ENCODE data around the gene CHCHD6. TPM values are rescaled to one million over a fixed set of nuclear protein-coding genes. Genes with fewer than 3 reads are reported as not detected.
"Not testable (repeated sequence)": the region's sequence is repeated elsewhere in the genome, so short reads cannot be mapped to it uniquely, and the experiment has no call there.

The CHCHD6 gene
- total RNA-seq, 2 experiments from 2014 or later: 12.7 to 13.1 TPM

DNA sequence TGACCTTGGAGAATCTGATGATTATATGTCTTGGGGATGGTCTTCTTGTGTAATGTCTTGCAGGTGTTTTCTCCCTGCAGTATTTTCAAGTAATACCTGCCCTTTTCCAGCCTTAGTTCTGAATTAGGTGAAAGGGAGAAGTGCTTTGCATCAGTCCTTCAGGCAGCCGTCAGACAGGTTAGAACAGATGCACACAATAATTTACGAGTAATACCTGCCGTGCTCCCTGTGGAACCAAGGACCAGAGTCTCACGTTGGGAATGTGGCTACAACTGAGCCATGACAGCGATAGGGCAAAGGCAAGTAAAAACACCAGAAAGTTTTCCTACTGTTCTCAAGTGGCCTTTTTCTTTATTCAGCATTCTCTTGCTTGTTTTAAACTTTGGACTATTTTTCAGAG is 69.1 kb downstream of the CHCHD6 start:
- CTCF ChIA-PET: no interaction called here
- intact Hi-C loops (cut with micrococcal nuclease): no loop called here
- Mint-ChIP-seq H3K9me3 (peaks cover 34% of the 10 kb centered on the region), H3K4me3 (no peak overlapping the region), H3K4me1 (ENCODE audit: low read depth) (no peaks in the 10 kb centered on the region), H3K27me3 (no peaks in the 10 kb centered on the region), H3K36me3 (peaks cover 21% of the 10 kb centered on the region), H3K27ac (no peak overlapping the region)
- POLR2A ChIA-PET: no interaction called here
- no peak for DNase-seq

DNA sequence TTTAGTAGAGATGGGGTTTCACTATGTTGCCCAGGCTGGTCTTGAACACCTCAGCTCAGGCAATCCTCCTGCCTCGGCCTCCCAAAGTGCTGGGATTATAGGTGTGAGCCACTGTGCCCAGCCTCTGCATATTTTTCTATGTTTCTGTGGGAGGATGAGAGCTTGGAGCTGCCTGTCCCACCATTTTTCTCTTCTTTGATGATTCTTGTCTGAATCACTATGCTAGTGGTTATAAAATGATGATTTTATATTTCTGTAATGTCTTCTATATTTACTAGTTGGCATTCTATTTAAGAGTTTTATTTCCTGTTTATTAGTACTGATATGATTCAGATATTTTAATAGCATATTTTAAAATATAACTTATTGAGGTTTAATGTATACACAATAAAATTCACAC is 69.7 kb downstream of the CHCHD6 start:
- H3K4me3 Mint-ChIP-seq: no peak overlapping the region
- CTCF ChIA-PET: no interaction called here
- H3K4me1 Mint-ChIP-seq (ENCODE audit: low read depth): no peaks in the 10 kb centered on the region
- intact Hi-C loops (cut with micrococcal nuclease): no loop called here
- no peak for DNase-seq
- no peaks in the 10 kb centered on the region for H3K27me3 Mint-ChIP-seq
- H3K36me3 Mint-ChIP-seq: peaks cover 18% of the 10 kb centered on the region
- POLR2A ChIA-PET: no interaction called here
- H3K9me3 Mint-ChIP-seq: peaks cover 27% of the 10 kb centered on the region
- H3K27ac Mint-ChIP-seq: no peak overlapping the region

DNA sequence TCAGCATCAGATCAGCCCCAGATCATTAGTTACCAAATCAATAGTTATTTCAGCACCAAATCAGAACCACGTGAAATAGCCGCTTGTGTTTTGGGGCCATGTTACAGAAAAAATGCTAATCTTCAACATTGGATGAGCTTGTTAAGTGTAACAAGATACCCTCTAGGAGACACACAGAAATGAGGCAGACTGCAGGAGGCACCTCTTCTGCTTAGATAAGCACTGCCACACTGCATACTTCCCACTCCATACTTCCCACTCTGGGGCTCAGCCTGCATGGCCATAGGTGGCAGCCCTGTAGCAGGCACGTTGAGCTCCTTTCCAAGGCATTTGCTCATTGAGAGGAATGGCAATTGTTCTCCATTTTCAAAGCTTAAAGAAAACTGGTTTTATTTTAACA is 73.3 kb downstream of the CHCHD6 start:
- H3K27ac Mint-ChIP-seq: no peak overlapping the region
- no peak for DNase-seq
- intact Hi-C loops (cut with micrococcal nuclease): no loop called here
- peaks cover 10% of the 10 kb centered on the region for H3K36me3 Mint-ChIP-seq
- H3K27me3 Mint-ChIP-seq: no peaks in the 10 kb centered on the region
- no peaks in the 10 kb centered on the region for H3K4me1 Mint-ChIP-seq (ENCODE audit: low read depth)
- no peak overlapping the region for H3K4me3 Mint-ChIP-seq
- POLR2A ChIA-PET: no interaction called here
- peaks cover 4% of the 10 kb centered on the region for H3K9me3 Mint-ChIP-seq
- CTCF ChIA-PET: no interaction called here

DNA sequence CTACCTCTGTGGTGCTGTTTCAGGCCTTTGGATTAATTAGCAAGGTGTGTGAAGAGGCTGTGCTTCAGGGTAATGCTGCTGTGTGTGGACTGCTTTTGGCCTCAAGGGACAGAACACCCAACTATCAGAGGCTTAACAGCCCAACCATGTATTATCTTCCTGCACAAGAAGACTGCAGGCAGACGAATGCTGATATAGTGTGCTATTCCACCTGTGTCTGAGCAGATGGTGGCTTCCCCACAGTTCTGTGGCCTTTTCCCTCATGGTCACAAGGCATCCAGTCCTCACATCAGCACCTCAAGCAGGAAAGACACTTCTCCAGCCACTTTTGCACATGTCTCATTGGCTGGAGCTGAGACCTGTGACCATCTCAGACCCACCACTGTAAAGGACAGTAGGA is 76.6 kb downstream of the CHCHD6 start:
- ChIA-PET CTCF (no interaction called here), POLR2A (no interaction called here)
- H3K27ac Mint-ChIP-seq: no peak overlapping the region
- H3K4me1 Mint-ChIP-seq (ENCODE audit: low read depth): no peaks in the 10 kb centered on the region
- intact Hi-C loops (cut with micrococcal nuclease): no loop called here
- no peak overlapping the region for H3K4me3 Mint-ChIP-seq
- DNase-seq: no peak
- H3K9me3 Mint-ChIP-seq: peaks cover 2% of the 10 kb centered on the region
- peaks cover 6% of the 10 kb centered on the region for H3K36me3 Mint-ChIP-seq
- H3K27me3 Mint-ChIP-seq: no peaks in the 10 kb centered on the region

DNA sequence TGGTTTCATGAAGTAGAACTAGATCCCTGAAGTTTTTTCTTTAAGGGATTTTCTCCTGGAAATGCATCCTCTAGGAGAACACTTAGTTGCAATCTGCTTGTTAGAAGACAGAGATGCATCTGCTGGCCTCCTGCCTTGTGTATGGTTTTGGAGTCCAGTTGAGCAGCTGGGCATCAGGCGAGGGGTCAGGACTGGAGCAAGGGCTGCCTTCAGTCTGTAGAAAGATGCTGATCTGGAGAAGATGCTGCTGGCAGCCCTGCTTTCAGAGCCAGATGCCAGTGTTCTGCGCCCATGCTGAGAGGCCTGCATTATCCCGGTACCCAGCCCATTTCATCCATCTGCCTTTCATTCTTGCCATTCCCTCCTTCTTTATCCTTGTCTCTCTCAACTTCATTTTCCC is 77.4 kb downstream of the CHCHD6 start:
- ChIA-PET CTCF (no interaction called here), POLR2A (no interaction called here)
- Mint-ChIP-seq H3K27me3 (no peaks in the 10 kb centered on the region), H3K36me3 (peaks cover 7% of the 10 kb centered on the region), H3K9me3 (peaks cover 8% of the 10 kb centered on the region), H3K27ac (no peak overlapping the region), H3K4me1 (ENCODE audit: low read depth) (no peaks in the 10 kb centered on the region), H3K4me3 (no peak overlapping the region)
- no peak for DNase-seq
- intact Hi-C loops (cut with micrococcal nuclease): no loop called here

DNA sequence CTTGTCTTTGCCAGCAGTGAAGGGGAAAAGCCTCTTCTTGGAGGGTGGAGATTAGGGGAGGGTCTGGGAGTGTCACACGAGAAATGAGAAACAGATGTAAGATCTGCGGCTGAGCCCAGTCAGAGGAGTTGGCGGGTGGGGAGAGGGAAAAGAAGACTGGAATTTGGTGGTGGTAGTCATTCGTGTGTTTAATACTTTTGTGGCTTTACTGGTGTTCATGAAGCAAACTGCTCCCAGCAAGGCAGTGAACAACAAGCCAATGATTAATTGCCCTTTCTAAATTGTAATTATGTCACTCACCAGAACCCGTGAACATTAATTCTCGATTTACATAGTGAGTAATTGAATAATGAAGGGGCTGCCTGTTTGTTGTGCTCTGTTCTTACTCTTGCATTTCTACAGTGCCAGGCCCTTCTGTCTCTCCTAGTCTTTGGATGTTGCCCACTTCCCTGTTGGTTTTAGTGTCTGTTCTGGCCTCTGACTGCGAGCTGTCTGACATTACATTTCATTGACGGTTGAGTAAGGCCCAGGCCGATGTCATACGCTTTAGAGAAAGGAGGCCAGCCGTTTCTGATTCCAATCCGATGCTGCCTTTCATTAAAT is 78.0 kb downstream of the CHCHD6 start:
- no peak for DNase-seq
- Mint-ChIP-seq H3K27me3 (no peaks in the 10 kb centered on the region), H3K4me3 (no peak overlapping the region), H3K36me3 (peaks cover 7% of the 10 kb centered on the region), H3K4me1 (ENCODE audit: low read depth) (no peaks in the 10 kb centered on the region), H3K9me3 (peaks cover 8% of the 10 kb centered on the region), H3K27ac (no peak overlapping the region)
- intact Hi-C loops (cut with micrococcal nuclease): no loop called here
- POLR2A ChIA-PET: no interaction called here
- CTCF ChIA-PET: no interaction called here

DNA sequence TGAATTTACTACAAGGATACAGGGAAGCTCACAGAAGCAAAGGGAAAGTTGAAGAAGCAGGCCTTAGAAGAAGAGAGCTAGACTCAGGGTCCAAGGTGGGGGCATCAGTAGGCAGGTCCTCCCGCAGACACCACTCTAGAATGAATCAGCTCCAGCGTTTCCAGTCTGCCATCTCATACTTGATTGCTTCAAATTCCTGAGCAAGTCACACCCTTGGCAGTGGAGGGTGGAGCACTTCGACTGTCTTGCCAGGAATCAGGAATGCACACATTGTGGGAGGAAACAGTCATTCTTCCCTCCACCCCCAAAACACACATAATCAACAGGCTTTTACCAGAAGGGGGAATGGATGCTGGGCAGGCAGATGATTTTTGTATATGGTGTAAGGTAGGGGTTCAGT is 78.5 kb downstream of the CHCHD6 start:
- no peak for DNase-seq
- Mint-ChIP-seq H3K9me3 (peaks cover 8% of the 10 kb centered on the region), H3K4me1 (ENCODE audit: low read depth) (no peaks in the 10 kb centered on the region), H3K4me3 (no peak overlapping the region), H3K27me3 (no peaks in the 10 kb centered on the region), H3K36me3 (peaks cover 7% of the 10 kb centered on the region), H3K27ac (no peak overlapping the region)
- POLR2A ChIA-PET: no interaction called here
- CTCF ChIA-PET: no interaction called here
- intact Hi-C loops (cut with micrococcal nuclease): no loop called here

DNA sequence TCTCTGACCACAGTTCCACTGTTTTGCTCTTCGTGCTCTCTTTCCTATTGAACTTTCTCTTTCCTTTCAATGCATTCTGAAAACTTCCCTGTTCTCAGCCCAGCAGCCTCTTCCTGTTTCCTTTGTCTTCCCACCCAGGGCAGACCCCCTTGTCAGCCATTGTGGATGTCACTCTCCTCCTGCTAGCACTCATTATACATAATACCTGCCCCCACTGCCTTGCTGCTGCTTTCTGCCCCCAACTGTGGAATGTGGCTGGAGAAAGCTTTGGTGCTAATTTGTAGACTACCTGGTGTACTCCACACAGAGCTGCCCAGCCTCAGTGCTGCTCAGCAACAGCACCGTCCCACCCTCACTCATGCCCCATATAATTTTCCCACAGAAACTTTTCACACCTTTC is 80.2 kb downstream of the CHCHD6 start:
- intact Hi-C loops (cut with micrococcal nuclease): no loop called here
- ChIA-PET CTCF (no interaction called here), POLR2A (no interaction called here)
- Mint-ChIP-seq H3K27ac (no peak overlapping the region), H3K4me3 (no peak overlapping the region), H3K9me3 (peaks cover 8% of the 10 kb centered on the region), H3K27me3 (no peaks in the 10 kb centered on the region), H3K4me1 (ENCODE audit: low read depth) (no peaks in the 10 kb centered on the region), H3K36me3 (peaks cover 13% of the 10 kb centered on the region)
- DNase-seq: no peak

DNA sequence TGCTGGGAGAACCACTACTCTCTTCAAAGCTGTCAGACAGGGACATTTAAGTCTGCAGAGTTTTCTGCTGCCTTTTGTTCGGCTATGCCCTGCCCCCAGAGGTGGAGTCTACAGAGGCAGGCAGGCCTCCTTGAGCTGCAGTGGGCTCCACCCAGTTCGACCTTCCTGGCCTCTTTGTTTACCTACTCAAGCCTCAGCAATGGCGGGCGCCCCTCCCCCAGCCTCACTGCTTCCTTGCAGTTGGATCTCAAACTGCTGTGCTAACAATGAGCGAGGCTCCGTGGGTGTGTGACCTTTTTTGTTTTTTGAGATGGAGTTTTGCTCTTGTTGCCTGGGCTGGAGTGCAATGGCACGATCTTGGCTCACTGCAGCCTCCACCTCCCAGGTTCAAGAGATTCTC is 87.3 kb downstream of the CHCHD6 start:
- H3K27ac Mint-ChIP-seq; DNase-seq; intact Hi-C loops (cut with micrococcal nuclease); CTCF ChIA-PET; H3K4me3 Mint-ChIP-seq; H3K27me3 Mint-ChIP-seq; POLR2A ChIA-PET; H3K4me1 Mint-ChIP-seq (ENCODE audit: low read depth): not testable (repeated sequence)
- Mint-ChIP-seq H3K36me3 (peaks cover 28% of the 10 kb centered on the region), H3K9me3 (peaks cover 29% of the 10 kb centered on the region)

DNA sequence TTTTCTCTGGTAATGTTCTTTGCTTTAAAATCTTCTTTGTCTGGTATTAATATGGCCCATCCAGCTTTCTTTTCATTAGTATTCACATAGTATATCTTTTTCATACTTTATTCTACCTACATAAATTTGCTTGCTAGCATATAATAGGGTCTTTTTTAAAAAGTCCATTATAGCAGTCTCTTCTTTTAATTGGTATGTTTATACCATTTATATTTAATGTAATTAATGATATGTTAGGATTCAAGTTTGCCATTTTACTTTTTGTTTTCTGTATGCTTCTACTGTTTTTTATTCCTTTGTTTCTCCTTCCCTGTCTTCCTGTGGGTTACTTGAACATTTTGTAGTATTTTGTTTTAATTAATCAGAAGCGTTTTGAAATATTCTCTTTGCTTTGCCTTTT is 89.0 kb downstream of the CHCHD6 start:
- Mint-ChIP-seq H3K36me3 (peaks cover 37% of the 10 kb centered on the region), H3K27me3 (no peaks in the 10 kb centered on the region), H3K27ac (no peak overlapping the region), H3K4me1 (ENCODE audit: low read depth) (no peaks in the 10 kb centered on the region), H3K9me3 (peaks cover 29% of the 10 kb centered on the region), H3K4me3 (no peak overlapping the region)
- ChIA-PET CTCF (no interaction called here), POLR2A (no interaction called here)
- no peak for DNase-seq
- intact Hi-C loops (cut with micrococcal nuclease): no loop called here

DNA sequence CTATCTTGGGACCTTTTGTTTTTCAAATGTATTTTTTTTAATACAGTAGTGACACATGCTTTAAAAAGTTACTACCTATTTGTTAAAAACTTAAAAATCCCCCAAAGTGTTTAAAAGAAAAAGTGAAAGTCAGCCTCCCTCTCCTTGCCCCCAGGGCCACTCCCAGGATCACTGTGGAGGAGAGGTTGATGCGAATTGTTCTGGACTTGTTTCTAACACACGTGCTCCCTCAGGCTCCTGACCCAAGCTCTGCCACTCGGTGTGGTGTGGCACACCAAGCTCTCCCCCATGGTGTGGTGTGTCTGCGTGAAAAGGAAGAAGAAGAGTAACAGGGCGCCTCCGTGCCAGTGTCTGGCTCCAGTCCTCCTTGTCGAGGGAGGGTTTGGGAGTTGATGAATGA is 93.5 kb downstream of the CHCHD6 start:
- ChIA-PET CTCF (no interaction called here), POLR2A (no interaction called here)
- no peak overlapping the region for H3K27ac Mint-ChIP-seq
- H3K4me1 Mint-ChIP-seq (ENCODE audit: low read depth): no peaks in the 10 kb centered on the region
- H3K27me3 Mint-ChIP-seq: no peaks in the 10 kb centered on the region
- H3K36me3 Mint-ChIP-seq: peaks cover 41% of the 10 kb centered on the region
- intact Hi-C loops (cut with micrococcal nuclease): no loop called here
- DNase-seq: no peak
- H3K9me3 Mint-ChIP-seq: peaks cover 19% of the 10 kb centered on the region
- no peak overlapping the region for H3K4me3 Mint-ChIP-seq

DNA sequence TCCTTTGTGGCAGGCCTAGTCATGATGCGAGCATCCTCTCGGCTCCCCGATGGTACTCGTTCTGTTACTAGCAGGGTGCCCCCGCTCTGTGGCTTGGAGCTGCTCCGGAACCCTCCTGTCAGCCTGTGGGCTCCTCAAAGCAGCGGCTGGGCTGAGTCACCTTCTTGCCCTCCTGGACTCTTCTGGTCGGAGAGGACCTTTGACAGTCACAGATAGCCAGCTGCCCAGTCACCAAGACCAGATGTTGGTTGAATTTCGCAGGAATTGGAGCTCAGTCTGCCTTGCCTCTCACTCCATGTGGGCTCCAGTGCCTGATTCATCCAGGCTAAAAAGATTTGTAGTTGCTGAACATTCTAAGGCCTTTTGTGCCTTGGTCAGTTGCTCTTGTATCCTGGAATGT is 94.5 kb downstream of the CHCHD6 start:
- CTCF ChIA-PET: no interaction called here
- no peaks in the 10 kb centered on the region for H3K4me1 Mint-ChIP-seq (ENCODE audit: low read depth)

DNA sequence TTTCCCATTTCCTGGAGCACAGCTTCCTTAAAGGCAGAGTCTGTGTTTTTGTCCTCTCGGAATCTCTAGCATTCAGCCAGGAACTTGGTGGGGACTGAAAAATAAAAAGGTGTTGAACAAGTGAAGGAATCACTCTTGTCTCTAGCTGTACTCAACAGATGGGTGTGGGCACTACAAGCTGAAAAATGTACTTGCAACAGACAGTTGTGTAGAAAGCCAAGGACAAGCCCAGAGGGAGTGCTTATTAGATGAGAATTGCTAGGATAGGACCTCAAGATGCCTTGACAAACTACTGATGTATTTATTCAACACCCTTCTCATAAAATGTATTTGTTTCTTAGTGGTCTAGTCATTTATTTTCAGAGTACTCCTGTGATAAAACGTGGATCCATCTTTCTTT is 95.1 kb downstream of the CHCHD6 start:
- peaks cover 13% of the 10 kb centered on the region for H3K9me3 Mint-ChIP-seq
- CTCF ChIA-PET: no interaction called here

More for the DNA sequence above, 94.5 kb downstream of the CHCHD6 start:
- Mint-ChIP-seq H3K9me3 (peaks cover 12% of the 10 kb centered on the region), H3K36me3 (peaks cover 33% of the 10 kb centered on the region), H3K27ac (no peak overlapping the region), H3K4me3 (no peak overlapping the region), H3K27me3 (no peaks in the 10 kb centered on the region)
- intact Hi-C loops (cut with micrococcal nuclease): no loop called here
- POLR2A ChIA-PET: no interaction called here
- no peak for DNase-seq

DNA sequence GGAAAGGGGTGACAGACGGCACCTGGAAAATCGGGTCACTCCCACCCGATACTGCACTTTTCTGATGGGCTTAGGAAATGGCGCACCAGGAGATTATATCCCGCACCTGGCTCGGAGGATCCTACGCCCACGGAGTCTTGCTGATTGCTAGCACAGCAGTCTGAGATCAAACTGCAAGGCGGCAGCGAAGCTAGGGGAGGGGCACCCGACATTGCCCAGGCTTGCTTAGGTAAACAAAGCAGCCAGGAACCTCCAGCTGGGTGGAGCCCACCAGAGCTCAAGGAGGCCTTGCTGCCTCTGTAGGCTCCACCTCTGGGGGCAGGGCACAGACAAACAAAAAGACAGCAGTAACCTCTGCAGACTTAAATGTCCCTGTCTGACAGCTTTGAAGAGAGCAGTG is 97.3 kb downstream of the CHCHD6 start:
- intact Hi-C loops (cut with micrococcal nuclease): not testable (repeated sequence)

More for the DNA sequence above, 95.1 kb downstream of the CHCHD6 start:
- DNase-seq: no peak
- Mint-ChIP-seq H3K36me3 (peaks cover 30% of the 10 kb centered on the region), H3K4me1 (ENCODE audit: low read depth) (no peaks in the 10 kb centered on the region), H3K27me3 (no peaks in the 10 kb centered on the region), H3K27ac (no peak overlapping the region), H3K4me3 (no peak overlapping the region)
- POLR2A ChIA-PET: no interaction called here
- intact Hi-C loops (cut with micrococcal nuclease): no loop called here

More for the DNA sequence above, 97.3 kb downstream of the CHCHD6 start:
- POLR2A ChIA-PET; CTCF ChIA-PET; H3K27ac Mint-ChIP-seq; H3K27me3 Mint-ChIP-seq; H3K4me3 Mint-ChIP-seq; H3K4me1 Mint-ChIP-seq (ENCODE audit: low read depth); DNase-seq: not testable (repeated sequence)
- H3K9me3 Mint-ChIP-seq: peaks cover 13% of the 10 kb centered on the region
- peaks cover 28% of the 10 kb centered on the region for H3K36me3 Mint-ChIP-seq
